GM19463 (cell line): Measurements from ENCODE around the gene MYO7B.
"Not testable (repeated sequence)": the region's sequence is repeated elsewhere in the genome, so short reads cannot be mapped to it uniquely, and the experiment has no call there.

ENCODE experiments used
- ATAC-seq: cut with Tn5 transposase; IDR thresholded peaks from one replicate; pipeline ENCODE4 v1.9.1; 2021; ENCODE audit warnings: mild to moderate bottlenecking, moderate library complexity; ENCODE audit not compliant: unreplicated experiment

MYO7B gene

GRCh38 chr2:127523269-127523939 lies 12.1 kb upstream of the MYO7B start:
- ATAC-seq, result no peak

- ATAC-seq, result not testable (repeated sequence)
These were observed 11.2 kb upstream of the MYO7B start for GRCh38 chr2:127524198-127524834.

GRCh38 chr2:127525691-127526131 lies 9.8 kb upstream of the MYO7B start:
- no peak for ATAC-seq

- ATAC-seq, result peak; percentile 87
These were observed 9.1 kb upstream of the MYO7B start, which contains the start of gene IWS1 for GRCh38 chr2:127526132-127527000. TSS of gene IWS1 (minus strand) at chr2:127526489. CDS start at chr2:127526208, 281 bp downstream.

- ATAC-seq, result peak; percentile 6
These were observed 8.3 kb upstream of the MYO7B start for GRCh38 chr2:127527001-127527804.

- no peak for ATAC-seq
These were observed 7.0 kb upstream of the MYO7B start for GRCh38 chr2:127528487-127528886.

GRCh38 chr2:127529416-127529815 lies 6.1 kb upstream of the MYO7B start:
- ATAC-seq, result not testable (repeated sequence)

GRCh38 chr2:127530245-127531140 lies 5.0 kb upstream of the MYO7B start:
- no peak for ATAC-seq

GRCh38 chr2:127531221-127531648 lies 4.2 kb upstream of the MYO7B start:
- no peak for ATAC-seq

- ATAC-seq, result no peak
These were observed 3.2 kb upstream of the MYO7B start for GRCh38 chr2:127532296-127532695.

- ATAC-seq, result no peak
These were observed 435 bp downstream of the MYO7B start for GRCh38 chr2:127535918-127536317.

GRCh38 chr2:127536707-127537541 lies 1.4 kb downstream of the MYO7B start:
- ATAC-seq, result no peak

- no peak for ATAC-seq
These were observed 2.2 kb downstream of the MYO7B start for GRCh38 chr2:127537644-127538043.

GRCh38 chr2:127541809-127542208 lies 6.3 kb downstream of the MYO7B start:
- ATAC-seq, result no peak

GRCh38 chr2:127542231-127542630 lies 6.7 kb downstream of the MYO7B start:
- no peak for ATAC-seq

- not testable (repeated sequence) for ATAC-seq
These were observed 7.6 kb downstream of the MYO7B start for GRCh38 chr2:127543013-127543501.

- no peak for ATAC-seq
These were observed 9.7 kb downstream of the MYO7B start for GRCh38 chr2:127545189-127545588.

GRCh38 chr2:127545796-127546195 lies 10.3 kb downstream of the MYO7B start:
- no peak for ATAC-seq

GRCh38 chr2:127546797-127547196 lies 11.3 kb downstream of the MYO7B start:
- ATAC-seq, result no peak
